PC-9 (cell line): ENCODE data around the gene SLC25A47. TPM values are rescaled to one million over a fixed set of nuclear protein-coding genes. Genes with fewer than 3 reads are reported as not detected.

Experiments
- BruUV-seq: library from RNA; stranded (reverse); fragments of 400-500 nt; replicated peaks from 2 replicates; lab custom pipeline; 2021; lab: Mats Ljungman, UMichigan
- CTCF ChIA-PET: fragments of 300-600 bp; sonication (Branson Sonifier 250); formaldehyde crosslinking; loops from one replicate; lab custom pipeline; 2022; ENCODE audit warnings: antibody characterized with exemption; lab: Charles Lee
- POLR2A ChIA-PET: fragments of 300-600 bp; sonication (Branson Sonifier 250); formaldehyde crosslinking; loops from one replicate; lab custom pipeline; 2022; ENCODE audit warnings: antibody characterized with exemption; ENCODE audit not compliant: unreplicated experiment; lab: Charles Lee
- DNase-seq, 2 experiments: peaks; one replicate each; pipeline versions ENCODE4 v3.0.0 to v3.0.0-alpha.2; 2015 to 2022; ENCODE audit warnings: mixed read lengths in 1 of 2
- H2AFZ ChIP-seq: fragments of 200-600 bp; sonication (generic); 2 replicates; pipeline ENCODE4 v1.8.1; 2017; ENCODE audit warnings: antibody characterized with exemption
- H3F3A ChIP-seq: fragments of 200-600 bp; sonication (generic); 2 replicates; pipeline ENCODE4 v1.8.1; 2017; ENCODE audit warnings: antibody characterized with exemption, mild to moderate bottlenecking, low read depth; ENCODE audit not compliant: insufficient read depth
- H3K27ac ChIP-seq: fragments of 200-600 bp; sonication (generic); 2 replicates; pipeline ENCODE4 v1.6.1; 2016; ENCODE audit warnings: mixed run types
- H3K27me3 ChIP-seq: fragments of 200-600 bp; sonication (generic); 2 replicates; pipeline ENCODE4 v1.6.1; 2016; ENCODE audit warnings: low read depth, mixed run types; ENCODE audit not compliant: insufficient read depth
- H3K36me3 ChIP-seq: fragments of 200-600 bp; sonication (generic); 2 replicates; pipeline ENCODE4 v1.6.1; 2016; ENCODE audit warnings: low read depth, mixed run types
- H3K4me1 ChIP-seq: fragments of 200-600 bp; sonication (generic); replicated peaks from 2 replicates; pipeline ENCODE4 v1.6.1; 2016; ENCODE audit warnings: mixed run types; ENCODE audit not compliant: insufficient read depth
- H3K4me2 ChIP-seq: fragments of 200-600 bp; sonication (generic); 2 replicates; pipeline ENCODE4 v1.6.1; 2017; ENCODE audit warnings: mixed run types
- H3K4me3 ChIP-seq: fragments of 200-600 bp; sonication (generic); 2 replicates; pipeline ENCODE4 v1.6.1; 2016; ENCODE audit warnings: mixed run types
- H3K79me2 ChIP-seq: fragments of 200-600 bp; sonication (generic); 2 replicates; pipeline ENCODE4 v1.6.1; 2017; ENCODE audit warnings: low read depth, mixed run types
- H3K9me2 ChIP-seq: fragments of 200-600 bp; sonication (generic); 2 replicates; pipeline ENCODE4 v1.8.1; 2017; ENCODE audit warnings: mild to moderate bottlenecking; ENCODE audit not compliant: insufficient read depth
- H3K9me3 ChIP-seq: fragments of 200-600 bp; sonication (generic); 2 replicates; pipeline ENCODE4 v1.8.1; 2016; ENCODE audit warnings: low read depth; ENCODE audit not compliant: insufficient read depth
- H4K20me1 ChIP-seq: fragments of 200-600 bp; sonication (generic); 2 replicates; pipeline ENCODE4 v1.8.1; 2017; ENCODE audit not compliant: insufficient read depth
- CTCF ChIP-seq: fragments of 200-600 bp; sonication (generic); conservative IDR thresholded peaks from 2 replicates; pipeline ENCODE4 v1.6.1; 2017; ENCODE audit warnings: mixed run types, antibody characterized with exemption, mild to moderate bottlenecking, moderate library complexity
- EZH2 ChIP-seq: fragments of 200-600 bp; sonication (generic); IDR thresholded peaks from 2 replicates; pipeline ENCODE4 v1.8.0; 2017; ENCODE audit warnings: antibody characterized with exemption, low read depth
- intact Hi-C: fragments of 100-400 bp; cut with micrococcal nuclease; formaldehyde crosslinking; loops from one replicate; pipeline ENCODE4 v1.10.0; 2022; ENCODE audit not compliant: unreplicated experiment
- total RNA-seq: library from RNA; stranded (reverse); gene quantifications from 2 replicates; pipeline ENCODE4 v1.2.3, GENCODE V29; 2021

The SLC25A47 gene
- total RNA-seq, 1 experiment from 2014 or later = not detected

DNA sequence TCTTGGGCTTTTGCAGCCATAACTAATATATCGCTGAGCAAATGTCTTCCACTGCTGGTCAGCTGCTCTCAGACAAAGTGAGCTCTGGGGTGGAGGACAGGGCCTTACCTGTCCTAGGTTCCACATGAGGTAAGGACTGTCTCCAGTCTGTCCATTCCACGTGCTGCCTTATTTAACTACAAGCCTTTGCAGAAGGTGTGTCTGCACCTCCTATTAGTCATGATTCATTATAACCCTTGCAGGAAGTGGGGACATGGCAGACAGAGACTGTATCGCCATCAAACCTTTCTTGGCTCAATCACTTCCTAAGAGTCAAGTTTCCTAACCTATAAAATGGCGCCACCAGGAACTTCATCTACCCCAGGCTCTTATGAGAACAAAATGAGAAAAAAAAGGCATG lies 46.9 kb downstream of the SLC25A47 start:
- H3K27ac ChIP-seq = no peak overlapping the region
- no peaks in the 10 kb centered on the region for H3K9me2 ChIP-seq
- H3K79me2 ChIP-seq = peaks cover 13% of the 10 kb centered on the region
- BruUV-seq = no TSS peak
- H3K4me3 ChIP-seq = no peak overlapping the region
- no peak overlapping the region for H3K4me2 ChIP-seq
- intact Hi-C loops = loop anchor here (10.0 kb wide), 2 partner anchors 125 to 295 kb away; no protein-coding TSS in a partner anchor
- H2AFZ ChIP-seq = no peak overlapping the region
- H3K36me3 ChIP-seq = peaks cover 6% of the 10 kb centered on the region; the same call in 1 of the 2 replicates
- no peaks in the 10 kb centered on the region for H3K9me3 ChIP-seq
- POLR2A ChIA-PET = no interaction called here
- no peaks in the 10 kb centered on the region for H3F3A ChIP-seq
- H4K20me1 ChIP-seq = no peaks in the 10 kb centered on the region; the same call in none of the 2 replicates
- no peak for DNase-seq
- TF ChIP-seq CTCF (no peak), EZH2 (no peak)
- no peaks in the 10 kb centered on the region for H3K27me3 ChIP-seq
- H3K4me1 ChIP-seq = peaks cover 12% of the 10 kb centered on the region; the same call in 1 of the 2 replicates
- CTCF ChIA-PET = no interaction called here

GRCh38 chr14:100371773-100372172 lies 48.6 kb downstream of the SLC25A47 start:
- peaks cover 16% of the 10 kb centered on the region for H3K79me2 ChIP-seq
- no peak for TF ChIP-seq EZH2
- no peak for TF ChIP-seq CTCF
- H3K4me2 ChIP-seq = no peak overlapping the region
- peaks cover 7% of the 10 kb centered on the region; the same call in 1 of the 2 replicates for H3F3A ChIP-seq
- no peak overlapping the region for H2AFZ ChIP-seq
- no peak overlapping the region for H3K4me3 ChIP-seq
- CTCF ChIA-PET = no interaction called here
- no peaks in the 10 kb centered on the region for H3K9me2 ChIP-seq
- no peaks in the 10 kb centered on the region for H3K9me3 ChIP-seq
- peaks cover 6% of the 10 kb centered on the region; the same call in 1 of the 2 replicates for H3K36me3 ChIP-seq
- peaks cover 12% of the 10 kb centered on the region; the same call in 1 of the 2 replicates for H3K4me1 ChIP-seq
- DNase-seq = no peak
- no TSS peak for BruUV-seq
- POLR2A ChIA-PET = no interaction called here
- H3K27me3 ChIP-seq = no peaks in the 10 kb centered on the region
- no peak overlapping the region for H3K27ac ChIP-seq
- H4K20me1 ChIP-seq = no peaks in the 10 kb centered on the region; the same call in 1 of the 2 replicates
- intact Hi-C loops = loop anchor here (10.0 kb wide), 2 partner anchors 127 to 297 kb away; no protein-coding TSS in a partner anchor

DNA sequence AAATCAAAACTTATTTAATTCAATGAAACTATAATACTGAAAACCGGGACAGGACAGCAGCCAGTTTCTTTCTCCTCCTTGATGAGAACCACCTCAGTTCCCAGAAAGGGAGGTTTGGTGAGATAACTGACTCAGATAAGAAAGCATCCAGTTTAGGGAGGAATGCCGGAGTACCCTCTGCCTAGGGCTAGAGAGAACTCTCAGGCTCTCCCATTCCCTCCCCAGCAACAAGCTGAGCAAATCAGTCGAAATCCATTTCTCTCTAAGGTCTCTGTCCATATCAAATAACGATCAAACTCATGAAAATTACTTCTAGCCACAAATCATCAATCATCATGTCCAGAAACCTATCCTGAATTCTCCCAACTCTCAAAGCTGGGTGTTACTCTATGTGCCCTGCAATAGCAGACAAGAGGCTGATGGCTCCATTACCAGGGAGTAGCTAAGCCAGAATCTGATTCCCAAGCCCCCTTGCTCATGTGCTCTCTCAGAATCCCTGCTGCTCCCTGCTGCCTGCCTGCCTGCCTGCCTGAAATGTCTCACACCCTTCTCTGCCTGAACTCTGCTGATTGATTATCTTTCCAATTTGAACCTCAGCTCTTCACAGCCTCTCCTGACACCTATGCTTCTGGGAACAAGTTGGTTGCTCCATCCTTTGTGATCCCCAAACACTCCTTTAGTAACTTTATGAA lies 49.4 kb downstream of the SLC25A47 start:
- H3K4me1 ChIP-seq = peaks cover 18% of the 10 kb centered on the region
- intact Hi-C loops = loop anchor here (10.0 kb wide), 2 partner anchors 128 to 298 kb away; no protein-coding TSS in a partner anchor
- no peaks in the 10 kb centered on the region for H3K27me3 ChIP-seq
- H3K9me2 ChIP-seq = no peaks in the 10 kb centered on the region
- H2AFZ ChIP-seq = no peak overlapping the region
- BruUV-seq = no TSS peak
- no peak for DNase-seq
- POLR2A ChIA-PET = no interaction called here
- CTCF ChIA-PET = no interaction called here
- peaks cover 6% of the 10 kb centered on the region; the same call in 1 of the 2 replicates for H3K36me3 ChIP-seq
- H3K79me2 ChIP-seq = peaks cover 21% of the 10 kb centered on the region
- H3K9me3 ChIP-seq = no peaks in the 10 kb centered on the region
- H3K4me3 ChIP-seq = no peak overlapping the region
- no peaks in the 10 kb centered on the region; the same call in 1 of the 2 replicates for H4K20me1 ChIP-seq
- no peak for TF ChIP-seq EZH2
- no peak overlapping the region for H3K4me2 ChIP-seq
- H3K27ac ChIP-seq = no peak overlapping the region
- H3F3A ChIP-seq = peaks cover 12% of the 10 kb centered on the region; the same call in 1 of the 2 replicates
